PC-3 (cell line): ENCODE measurements around the gene CLEC2L. TPM values are rescaled to one million over a fixed set of nuclear protein-coding genes. Genes with fewer than 3 reads are reported as not detected.

Experiments
- ATAC-seq: fragments of 200-7000 bp; cut with Tn5 transposase; 2 replicates; pipeline ENCODE4 v1.9.1; 2020; ENCODE audit warnings: mild to moderate bottlenecking, moderate library complexity
- Bru-seq: library from RNA; stranded (reverse); fragments of 400-500 nt; gene quantifications from one replicate; lab custom pipeline; 2021; lab: Mats Ljungman, UMichigan
- BruChase-seq, 2 experiments: library from RNA; stranded (reverse); fragments of 400-500 nt; gene quantifications; one replicate each; lab custom pipeline; 2021; lab: Mats Ljungman, UMichigan
- BruUV-seq: library from RNA; stranded (reverse); fragments of 400-500 nt; replicated peaks from 2 replicates; lab custom pipeline; 2021; lab: Mats Ljungman, UMichigan
- CTCF ChIA-PET: fragments of 300-600 bp; sonication (Branson Sonifier 250); formaldehyde crosslinking; loops from one replicate; lab custom pipeline; 2022; ENCODE audit warnings: antibody characterized with exemption; lab: Charles Lee
- POLR2A ChIA-PET: fragments of 300-600 bp; sonication (Branson Sonifier 250); formaldehyde crosslinking; loops from one replicate; lab custom pipeline; 2022; ENCODE audit warnings: antibody characterized with exemption; ENCODE audit not compliant: unreplicated experiment; lab: Charles Lee
- DNase-seq: peaks from one replicate; pipeline ENCODE4 v3.0.0-alpha.2; 2015
- H2AFZ ChIP-seq: fragments of 300-600 bp; sonication (generic); 2 replicates; pipeline ENCODE4 v1.6.0; 2016; ENCODE audit warnings: antibody characterized with exemption, low read length
- H3F3A ChIP-seq: fragments of 300-600 bp; sonication (generic); one replicate; pipeline ENCODE4 v1.6.0; 2017; ENCODE audit warnings: antibody characterized with exemption, low read length, control low read depth, mild to moderate bottlenecking; ENCODE audit not compliant: unreplicated experiment
- H3K27ac ChIP-seq: fragments of 300-600 bp; sonication (generic); 2 replicates; pipeline ENCODE4 v1.5.1; 2016; ENCODE audit warnings: mild to moderate bottlenecking, low read length
- H3K27me3 ChIP-seq: fragments of 300-600 bp; sonication (generic); 2 replicates; pipeline ENCODE4 v1.6.1; 2016; ENCODE audit warnings: low read length, mixed read lengths
- H3K36me3 ChIP-seq: fragments of 300-600 bp; sonication (generic); 2 replicates; pipeline ENCODE4 v1.6.1; 2016; ENCODE audit warnings: low read depth, mixed run types, low read length, mixed read lengths
- H3K4me1 ChIP-seq: fragments of 300-600 bp; sonication (generic); 2 replicates; pipeline ENCODE4 v1.5.1; 2016; ENCODE audit warnings: low read length; ENCODE audit not compliant: insufficient read depth
- H3K4me2 ChIP-seq: fragments of 300-600 bp; sonication (generic); 2 replicates; pipeline ENCODE4 v1.6.0; 2016; ENCODE audit warnings: low read length
- H3K4me3 ChIP-seq: fragments of 300-600 bp; sonication (generic); 2 replicates; pipeline ENCODE4 v1.5.1; 2016; ENCODE audit warnings: mild to moderate bottlenecking, low read length, mixed read lengths
- H3K79me2 ChIP-seq: fragments of 300-600 bp; sonication (generic); 2 replicates; pipeline ENCODE4 v1.6.1; 2017; ENCODE audit warnings: low read length, mixed read lengths
- H3K9ac ChIP-seq: fragments of 300-600 bp; sonication (generic); 2 replicates; pipeline ENCODE4 v1.6.0; 2016; ENCODE audit warnings: mild to moderate bottlenecking, low read length
- H3K9me2 ChIP-seq: fragments of 300-600 bp; sonication (generic); replicated peaks from 2 replicates; pipeline ENCODE4 v1.6.1; 2016; ENCODE audit warnings: mixed run types, low read length, mixed read lengths
- H3K9me3 ChIP-seq: fragments of 300-600 bp; sonication (generic); 2 replicates; pipeline ENCODE4 v1.6.1; 2016; ENCODE audit warnings: low read length, mixed read lengths
- H4K20me1 ChIP-seq: fragments of 300-600 bp; sonication (generic); 2 replicates; pipeline ENCODE4 v1.6.1; 2016; ENCODE audit warnings: low read length, mixed read lengths
- EZH2 ChIP-seq: fragments of 300-600 bp; sonication (generic); IDR thresholded peaks from one replicate; pipeline ENCODE4 v1.6.1; 2017; ENCODE audit warnings: antibody characterized with exemption, mild to moderate bottlenecking, low read length; ENCODE audit not compliant: unreplicated experiment
- EZH2phosphoT487 ChIP-seq: fragments of 300-600 bp; sonication (generic); IDR thresholded peaks from 2 replicates; pipeline ENCODE4 v1.6.1; 2018; ENCODE audit warnings: mild to moderate bottlenecking, antibody characterized with exemption, low read length, borderline replicate concordance
- intact Hi-C: fragments of 100-400 bp; cut with micrococcal nuclease; formaldehyde crosslinking; loops from 2 replicates; pipeline ENCODE4 v1.9.0; 2023
- long read RNA-seq: library from polyadenylated mRNA; unstranded; transcript quantifications from one replicate; pipeline ENCODE4 v2.0.0, GENCODE V29; 2021; ENCODE audit not compliant: unreplicated experiment
- total RNA-seq: library from RNA; depleted of rRNA; stranded (reverse); fragments of >200 nt; gene quantifications from 2 replicates; pipeline ENCODE4 v1.2.3, GENCODE V29; 2014; rRNA removed
- TF ChIP-seq, protein P1 (sequence below): fragments of 300-600 bp; sonication (generic); conservative IDR thresholded peaks from 2 replicates; pipeline ENCODE4 v1.5.1; 2017; ENCODE audit warnings: antibody characterized with exemption, low read depth, mild to moderate bottlenecking, low read length

Gene CLEC2L
- total RNA-seq = not detected in 2 replicates
- not detected for Bru-seq, nascent RNA
- BruChase-seq, experiment 1, labeled RNA remaining after a 6-hour chase = percentile 7 among the genes with signal in this experiment
- BruChase-seq, experiment 2, labeled RNA remaining after a 2-hour chase = percentile 12 among the genes with signal in this experiment
- long read RNA-seq = 0 reads

DNA sequence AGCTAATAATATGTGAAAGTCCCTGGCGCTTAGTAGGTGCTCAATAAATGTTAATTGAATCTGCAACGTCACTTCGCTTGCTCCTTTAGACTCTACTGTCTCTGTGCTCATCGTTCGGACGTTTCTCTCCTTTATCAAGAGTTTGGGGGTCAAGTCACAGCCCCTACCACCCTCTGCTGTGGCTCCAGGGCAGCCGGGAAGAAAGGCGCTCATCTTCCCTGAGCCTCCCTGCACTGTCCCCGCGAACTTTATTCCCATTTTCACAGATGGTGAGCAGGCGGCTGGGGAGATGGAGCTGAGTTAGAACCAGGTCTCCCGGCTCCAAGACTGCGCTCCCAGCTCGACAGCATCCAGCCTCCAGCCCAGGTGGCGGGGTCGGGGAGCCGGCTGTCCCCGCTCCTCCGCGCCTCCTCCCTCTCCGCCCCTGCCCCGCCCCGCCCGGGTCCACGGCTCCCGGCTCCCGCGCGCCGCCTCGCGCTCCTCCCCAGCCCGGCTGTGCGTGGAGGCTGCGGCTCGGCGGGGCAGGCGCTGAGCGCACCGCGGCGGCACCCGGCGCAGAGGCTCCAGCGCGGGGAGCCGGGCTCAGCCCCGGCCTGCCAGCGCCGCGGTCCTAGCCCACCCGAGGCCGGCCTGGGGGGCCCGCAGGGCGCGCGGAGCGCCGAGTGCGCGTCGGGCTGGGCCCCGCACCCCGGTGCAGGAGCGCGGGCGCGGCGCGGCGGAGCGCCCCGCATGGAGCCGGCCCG is at the start of gene CLEC2L:
Gene CLEC2L, plus strand, starts transcription at position 487 of the 743 bp plus-strand sequence. Its CDS starts 243 bp downstream, at position 730.
- POLR2A ChIA-PET = no interaction called here

DNA sequence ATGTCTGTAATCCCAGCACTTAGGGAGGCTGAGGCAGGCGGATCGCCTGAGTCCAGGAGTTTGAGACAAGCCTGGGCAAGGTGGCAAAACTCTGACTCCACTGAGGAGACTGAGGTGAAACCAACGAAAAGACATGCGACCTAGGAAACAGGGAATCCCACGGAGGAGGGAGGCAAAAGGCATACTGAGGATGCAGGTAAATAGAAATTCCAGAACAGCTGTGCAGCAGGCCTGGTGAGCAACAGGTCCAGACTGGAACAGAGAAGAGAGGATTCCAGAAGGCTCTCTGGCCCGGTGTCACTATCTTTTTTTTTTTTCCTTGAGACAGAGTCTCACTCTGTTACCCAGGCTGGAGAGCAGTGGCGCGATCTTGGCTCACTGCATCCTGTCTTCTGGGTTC is 47.3 kb upstream of the CLEC2L start:
- no peak overlapping the region for H2AFZ ChIP-seq
- intact Hi-C loops = no loop called here
- H3K79me2 ChIP-seq = no peaks in the 10 kb centered on the region
- H3F3A ChIP-seq = no peaks in the 10 kb centered on the region
- H3K4me1 ChIP-seq = peaks cover 6% of the 10 kb centered on the region
- no peak overlapping the region for H3K4me2 ChIP-seq
- CTCF ChIA-PET = no interaction called here
- H3K9ac ChIP-seq = no peak overlapping the region
- no peaks in the 10 kb centered on the region for H3K27me3 ChIP-seq
- H3K9me3 ChIP-seq = no peaks in the 10 kb centered on the region
- POLR2A ChIA-PET = no interaction called here
- DNase-seq = no peak
- no peaks in the 10 kb centered on the region for H3K36me3 ChIP-seq
- no peak overlapping the region for H3K4me3 ChIP-seq
- no peak for ATAC-seq
- BruUV-seq = no TSS peak
- TF ChIP-seq, protein P1, sequence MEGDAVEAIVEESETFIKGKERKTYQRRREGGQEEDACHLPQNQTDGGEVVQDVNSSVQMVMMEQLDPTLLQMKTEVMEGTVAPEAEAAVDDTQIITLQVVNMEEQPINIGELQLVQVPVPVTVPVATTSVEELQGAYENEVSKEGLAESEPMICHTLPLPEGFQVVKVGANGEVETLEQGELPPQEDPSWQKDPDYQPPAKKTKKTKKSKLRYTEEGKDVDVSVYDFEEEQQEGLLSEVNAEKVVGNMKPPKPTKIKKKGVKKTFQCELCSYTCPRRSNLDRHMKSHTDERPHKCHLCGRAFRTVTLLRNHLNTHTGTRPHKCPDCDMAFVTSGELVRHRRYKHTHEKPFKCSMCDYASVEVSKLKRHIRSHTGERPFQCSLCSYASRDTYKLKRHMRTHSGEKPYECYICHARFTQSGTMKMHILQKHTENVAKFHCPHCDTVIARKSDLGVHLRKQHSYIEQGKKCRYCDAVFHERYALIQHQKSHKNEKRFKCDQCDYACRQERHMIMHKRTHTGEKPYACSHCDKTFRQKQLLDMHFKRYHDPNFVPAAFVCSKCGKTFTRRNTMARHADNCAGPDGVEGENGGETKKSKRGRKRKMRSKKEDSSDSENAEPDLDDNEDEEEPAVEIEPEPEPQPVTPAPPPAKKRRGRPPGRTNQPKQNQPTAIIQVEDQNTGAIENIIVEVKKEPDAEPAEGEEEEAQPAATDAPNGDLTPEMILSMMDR = no peak
- no peak for TF ChIP-seq EZH2phosphoT487
- no peak for TF ChIP-seq EZH2
- H3K9me2 ChIP-seq = no peaks in the 10 kb centered on the region
- H4K20me1 ChIP-seq = no peaks in the 10 kb centered on the region
- no peak overlapping the region for H3K27ac ChIP-seq

More for the DNA sequence above, at the start of gene CLEC2L:
- no peak for TF ChIP-seq EZH2phosphoT487
- no peak for TF ChIP-seq EZH2
- TF ChIP-seq, protein P1 = no peak
- no peaks in the 10 kb centered on the region for H3K79me2 ChIP-seq
- H3K27me3 ChIP-seq = no peaks in the 10 kb centered on the region
- intact Hi-C loops = no loop called here
- DNase-seq (no peak), ATAC-seq (peak; percentile 41)
- no peak within 1 kb of the TSS for H3K4me2 ChIP-seq
- H3F3A ChIP-seq = no peaks in the 10 kb centered on the region
- H3K9ac ChIP-seq = no peak within 1 kb of the TSS
- CTCF ChIA-PET = no interaction called here
- H3K9me3 ChIP-seq = no peaks in the 10 kb centered on the region
- H3K4me3 ChIP-seq = no peak within 1 kb of the TSS
- H3K9me2 ChIP-seq = no peaks in the 10 kb centered on the region
- no peaks in the 10 kb centered on the region for H4K20me1 ChIP-seq
- no TSS peak for BruUV-seq
- H3K27ac ChIP-seq = no peak within 1 kb of the TSS
- no peaks in the 10 kb centered on the region for H3K4me1 ChIP-seq
- no peaks in the 10 kb centered on the region for H3K36me3 ChIP-seq
- H2AFZ ChIP-seq = no peak within 1 kb of the TSS

DNA sequence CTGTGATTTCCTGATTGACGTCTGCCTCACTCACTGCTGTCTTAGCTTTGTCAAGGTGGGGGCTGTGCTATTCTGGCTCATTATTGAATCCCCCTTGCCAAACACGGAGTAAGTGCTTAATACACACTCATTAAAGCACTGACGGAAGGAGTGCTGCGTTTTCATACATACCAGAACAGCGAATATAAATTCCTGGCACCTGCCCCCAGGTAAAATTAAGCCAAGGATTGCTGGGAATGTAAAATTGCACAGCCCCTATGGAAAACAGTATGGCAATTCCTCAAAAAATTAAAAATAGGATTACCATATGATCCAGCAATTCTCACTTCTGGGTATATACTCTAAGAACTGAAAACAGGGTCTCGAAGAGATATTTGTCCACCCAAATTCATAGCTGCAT is 46.6 kb upstream of the CLEC2L start:
- Histone ChIP-seq H3K4me1 (peaks cover 2% of the 10 kb centered on the region), H3K4me3 (no peak overlapping the region), H3K27me3 (no peaks in the 10 kb centered on the region), H3K9me2 (no peaks in the 10 kb centered on the region), H2AFZ (no peak overlapping the region), H3K9ac (no peak overlapping the region), H3K36me3 (no peaks in the 10 kb centered on the region), H3K27ac (no peak overlapping the region), H3K4me2 (no peak overlapping the region), H3K9me3 (no peaks in the 10 kb centered on the region), H4K20me1 (no peaks in the 10 kb centered on the region), H3K79me2 (no peaks in the 10 kb centered on the region), H3F3A (no peaks in the 10 kb centered on the region)
- ATAC-seq (no peak), DNase-seq (no peak)
- TF ChIP-seq EZH2phosphoT487 (no peak), EZH2 (no peak)
- TF ChIP-seq, protein P1 = no peak
- no TSS peak for BruUV-seq
- ChIA-PET POLR2A (no interaction called here), CTCF (interaction anchor here (0.6 kb wide), 1 partner anchor 42 kb away, joined by 3 read pairs; no protein-coding TSS in a partner anchor)
- intact Hi-C loops = no loop called here
